HCT116 (cell line): Measurements from ENCODE around the gene AAR2. TPM values are rescaled to one million over a fixed set of nuclear protein-coding genes. Genes with fewer than 3 reads are reported as not detected.

Experiments
- ATAC-seq: fragments of 200-7000 bp; cut with Tn5 transposase; 2 replicates; pipeline ENCODE4 v1.9.1; 2020; ENCODE audit warnings: mild to moderate bottlenecking, moderate library complexity
- BruUV-seq: library from RNA; stranded (reverse); fragments of 400-500 nt; replicated peaks from 2 replicates; lab custom pipeline; 2021; lab: Mats Ljungman, UMichigan
- CTCF ChIA-PET: fragments of 300-600 bp; sonication (Branson Sonifier 250); formaldehyde crosslinking; loops from one replicate; lab custom pipeline; 2021; ENCODE audit warnings: antibody characterized with exemption; lab: Charles Lee
- POLR2A ChIA-PET: fragments of 300-600, 350-600 bp; sonication (Branson Sonifier 250); formaldehyde crosslinking; loops from one replicate; lab custom pipeline; 2021; ENCODE audit warnings: antibody characterized with exemption; lab: Charles Lee
- RAD21 ChIA-PET, 2 experiments: fragments of 300-600 bp; sonication (Branson Sonifier 250); formaldehyde crosslinking; loops; one replicate each; lab custom pipeline; 2023; ENCODE audit warnings: low total read pairs in 2 of 2; ENCODE audit not compliant: uncharacterized antibody in 2 of 2, unreplicated experiment in 2 of 2, low non-redundant PET in 1 of 2; lab: Charles Lee
- DNase-seq: peaks from one replicate; pipeline ENCODE4 v3.0.0-alpha.2; 2010; ENCODE audit warnings: low read depth, low spot score
- H2AFZ ChIP-seq: fragments of 200-600 bp; shearing (Covaris generic), sonication (generic); 2 replicates; pipeline ENCODE4 v1.6.1; 2017; ENCODE audit warnings: low read depth, mixed run types, mixed read lengths, antibody characterized with exemption, low read length; ENCODE audit not compliant: poor library complexity, severe bottlenecking
- H3K27ac ChIP-seq: 2 replicates; pipeline ENCODE4 v1.5.1; 2012; ENCODE audit warnings: low read depth, low read length
- H3K27me3 ChIP-seq: fragments of 200-600 bp; sonication (generic); 2 replicates; pipeline ENCODE4 v1.6.1; 2016; ENCODE audit warnings: mixed run types, low read length, mixed read lengths; ENCODE audit not compliant: insufficient read depth
- H3K36me3 ChIP-seq, 2 experiments: fragments of 200-500 bp in 1 of 2; fragments of 200-600 bp in 1 of 2; sonication (Bioruptor generic) in 1 of 2; sonication (generic) in 1 of 2; 2 replicates each; pipeline versions ENCODE4 v1.5.1 to v1.6.1; 2014 to 2016; ENCODE audit warnings: low read length in 2 of 2, inconsistent platforms in 1 of 2, mixed read lengths in 1 of 2, mixed run types in 1 of 2; ENCODE audit not compliant: insufficient read depth in 2 of 2, control insufficient read depth in 1 of 2
- H3K4me1 ChIP-seq, 2 experiments: fragments of 200-600 bp in 1 of 2; sonication (generic) in 1 of 2; 2 replicates each; pipeline versions ENCODE4 v1.5.1 to v1.6.1; 2012 to 2017; ENCODE audit warnings: low read length in 2 of 2, inconsistent platforms in 1 of 2, mild to moderate bottlenecking in 1 of 2, mixed read lengths in 1 of 2, mixed run types in 1 of 2, moderate library complexity in 1 of 2; ENCODE audit not compliant: insufficient read depth in 2 of 2, control insufficient read depth in 1 of 2
- H3K4me2 ChIP-seq: fragments of 200-600 bp; sonication (generic); 2 replicates; pipeline ENCODE4 v1.6.1; 2017; ENCODE audit warnings: mixed run types, low read length, mixed read lengths
- H3K4me3 ChIP-seq, 2 experiments: fragments of 200-600 bp in 1 of 2; sonication (generic) in 1 of 2; replicated peaks in 1 of 2; 2 replicates each; pipeline ENCODE4 v1.5.1; 2011 to 2016; ENCODE audit warnings: low read length in 2 of 2, control low read depth in 1 of 2, low read depth in 1 of 2, mild to moderate bottlenecking in 1 of 2, mixed read lengths in 1 of 2, mixed run types in 1 of 2
- H3K79me2 ChIP-seq: fragments of 200-600 bp; sonication (generic); 2 replicates; pipeline ENCODE4 v1.6.1; 2017; ENCODE audit warnings: mild to moderate bottlenecking, mixed run types, low read length, moderate library complexity, mixed read lengths; ENCODE audit not compliant: insufficient read depth
- H3K9ac ChIP-seq: fragments of 200-600 bp; sonication (generic); 2 replicates; pipeline ENCODE4 v1.6.1; 2016; ENCODE audit warnings: low read length, mixed read lengths
- H3K9me2 ChIP-seq: fragments of 200-600 bp; sonication (generic), shearing (Covaris generic); 2 replicates; pipeline ENCODE4 v1.6.1; 2017; ENCODE audit warnings: mixed run types, mild to moderate bottlenecking, moderate library complexity; ENCODE audit not compliant: insufficient read depth
- H3K9me3 ChIP-seq, 2 experiments: fragments of 200-500 bp in 1 of 2; fragments of 200-600 bp in 1 of 2; sonication (Bioruptor generic) in 1 of 2; sonication (generic) in 1 of 2; 2 replicates each; pipeline ENCODE4 v1.6.1; 2014 to 2017; ENCODE audit warnings: low read length in 2 of 2, mixed read lengths in 2 of 2, inconsistent platforms in 1 of 2, low read depth in 1 of 2, mild to moderate bottlenecking in 1 of 2, mixed run types in 1 of 2, moderate library complexity in 1 of 2; ENCODE audit not compliant: control insufficient read depth in 1 of 2, insufficient read depth in 1 of 2
- H4K20me1 ChIP-seq: fragments of 200-600 bp; sonication (generic), shearing (Covaris generic); 2 replicates; pipeline ENCODE4 v1.6.1; 2017; ENCODE audit warnings: mixed run types, mild to moderate bottlenecking, moderate library complexity; ENCODE audit not compliant: insufficient read depth
- ELF1 ChIP-seq: IDR thresholded peaks from 2 replicates; pipeline ENCODE4 v1.6.1; 2012; ENCODE audit warnings: low read depth, borderline replicate concordance
- EZH2 ChIP-seq: fragments of 200-600 bp; sonication (generic); IDR thresholded peaks from 2 replicates; pipeline ENCODE4 v1.6.1; 2017; ENCODE audit warnings: antibody characterized with exemption, mixed run types
- EZH2phosphoT487 ChIP-seq: fragments of 200-600 bp; IDR thresholded peaks from 2 replicates; pipeline ENCODE4 v1.6.1; 2018; ENCODE audit warnings: antibody characterized with exemption, borderline replicate concordance
- JUND ChIP-seq: IDR thresholded peaks from 2 replicates; pipeline ENCODE4 v1.6.1; 2012
- POLR2AphosphoS5 ChIP-seq: IDR thresholded peaks from 2 replicates; pipeline ENCODE4 v1.6.1; 2011; ENCODE audit warnings: mild to moderate bottlenecking, low read depth, low read length, moderate library complexity
- RAD21 ChIP-seq: IDR thresholded peaks from 2 replicates; pipeline ENCODE4 v1.6.1; 2012; ENCODE audit warnings: low read depth, mild to moderate bottlenecking
- SIN3A ChIP-seq: IDR thresholded peaks from 2 replicates; pipeline ENCODE4 v1.6.1; 2012; ENCODE audit warnings: low read depth
- ZNF274 ChIP-seq: fragments of 200-500 bp; sonication (Bioruptor generic); IDR thresholded peaks from 2 replicates; pipeline ENCODE4 v1.6.1; 2014; ENCODE audit warnings: mild to moderate bottlenecking, low read depth, low read length, inconsistent platforms
- intact Hi-C: fragments of 100-400 bp; cut with micrococcal nuclease; formaldehyde crosslinking; loops from 2 replicates; pipeline ENCODE4 v1.10.0; 2022
- total RNA-seq: library from RNA; stranded (reverse); gene quantifications from one replicate; pipeline ENCODE4 v1.2.1, GENCODE V29; 2021; ENCODE audit not compliant: unreplicated experiment
- TF ChIP-seq, protein P1 (sequence below): IDR thresholded peaks from 2 replicates; pipeline ENCODE4 v1.6.1; 2012

Gene AAR2
- total RNA-seq, 1 experiment from 2014 or later: 23.3 TPM

DNA sequence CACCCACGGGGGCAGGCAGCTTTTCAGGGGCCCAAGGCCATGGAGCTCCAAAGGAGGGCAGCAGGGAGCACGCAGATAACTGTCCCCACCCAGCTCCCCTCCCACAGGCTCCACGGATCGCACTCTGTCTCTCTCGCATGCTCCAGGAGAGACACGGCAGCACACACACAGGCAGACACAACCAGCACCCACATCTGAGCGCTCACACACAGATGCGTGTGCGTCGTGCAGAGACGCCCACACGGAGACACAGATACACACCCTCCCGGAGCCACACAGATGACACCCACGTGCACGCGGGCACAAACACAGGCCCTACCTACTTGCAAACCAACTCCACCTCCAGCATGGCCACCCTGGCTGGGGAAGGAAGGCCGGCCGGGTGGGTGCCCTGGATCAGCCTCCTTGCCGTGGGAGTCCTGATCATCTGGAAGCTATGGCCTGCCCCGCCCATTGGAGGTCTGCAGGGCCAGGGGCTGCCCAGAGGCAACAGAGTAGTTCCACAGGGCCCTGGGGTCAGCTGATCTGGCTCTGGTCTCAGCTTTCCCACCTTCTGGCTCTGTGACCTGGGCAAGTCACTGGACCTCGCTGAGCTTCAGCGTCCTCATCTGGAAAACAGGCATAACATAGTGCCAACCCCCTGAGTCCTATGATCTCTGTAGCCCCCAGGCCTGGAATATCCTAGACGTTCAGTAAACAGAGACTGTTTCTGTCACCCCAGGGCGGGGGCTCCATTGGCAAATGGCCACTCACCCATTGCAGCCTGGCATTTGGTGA lies 31.5 kb downstream of the AAR2 start:
- H3K9me2 ChIP-seq: no peaks in the 10 kb centered on the region
- BruUV-seq: no TSS peak
- H3K4me2 ChIP-seq: no peak overlapping the region
- no peak for TF ChIP-seq JUND
- TF ChIP-seq SIN3A: no peak
- no peak for TF ChIP-seq POLR2AphosphoS5
- TF ChIP-seq EZH2phosphoT487: no peak
- no peak for TF ChIP-seq ZNF274
- TF ChIP-seq RAD21: no peak
- no peak for TF ChIP-seq ELF1
- TF ChIP-seq EZH2: no peak
- TF ChIP-seq, protein P1, sequence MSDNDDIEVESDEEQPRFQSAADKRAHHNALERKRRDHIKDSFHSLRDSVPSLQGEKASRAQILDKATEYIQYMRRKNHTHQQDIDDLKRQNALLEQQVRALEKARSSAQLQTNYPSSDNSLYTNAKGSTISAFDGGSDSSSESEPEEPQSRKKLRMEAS: no peak
- TF ChIP-seq, all 23 proteins: peak for 0
- H3K9me3 ChIP-seq: no peaks in the 10 kb centered on the region
- H2AFZ ChIP-seq: no peak overlapping the region
- DNase-seq (no peak), ATAC-seq (peak; percentile 48; the same call in 1 of the 2 replicates)
- H4K20me1 ChIP-seq: no peaks in the 10 kb centered on the region
- no peaks in the 10 kb centered on the region for H3K4me1 ChIP-seq
- no peak overlapping the region for H3K27ac ChIP-seq
- RAD21 ChIA-PET: no interaction called here
- CTCF ChIA-PET: interaction anchor here (1.0 to 1.6 kb wide), 2 partner anchors 132 kb away, joined by 4 to 5 read pairs; no protein-coding TSS in a partner anchor
- POLR2A ChIA-PET: no interaction called here
- H3K36me3 ChIP-seq: no peaks in the 10 kb centered on the region
- H3K27me3 ChIP-seq: no peaks in the 10 kb centered on the region
- no peak overlapping the region for H3K9ac ChIP-seq
- intact Hi-C loops: no loop called here
- no peaks in the 10 kb centered on the region for H3K79me2 ChIP-seq
- no peak overlapping the region for H3K4me3 ChIP-seq
